Esophagus (tissue), 2 donors: ENCODE results near the gene PPP1CC. TPM values are rescaled to one million over a fixed set of nuclear protein-coding genes. Genes with fewer than 3 reads are reported as not detected.

ENCODE experiments used
- H3K27ac ChIP-seq, 2 donors: one replicate each; pipeline ENCODE4 v1.5.1; 2013; ENCODE audit warnings: low read depth in 2 of 2, mild to moderate bottlenecking in 2 of 2, inconsistent platforms in 1 of 2, low read length in 1 of 2, moderate library complexity in 1 of 2
- H3K27me3 ChIP-seq, 2 donors: one replicate each; pipeline ENCODE4 v1.6.1; 2013; ENCODE audit warnings: low read length in 2 of 2, control low read depth in 1 of 2, mild to moderate bottlenecking in 1 of 2; ENCODE audit not compliant: insufficient read depth in 2 of 2, control insufficient read depth in 1 of 2
- H3K36me3 ChIP-seq, 2 donors: one replicate each; pipeline ENCODE4 v1.6.1; 2013; ENCODE audit warnings: low read length in 1 of 2; ENCODE audit not compliant: control insufficient read depth in 2 of 2, insufficient read depth in 2 of 2
- H3K4me1 ChIP-seq, 2 donors: one replicate each; pipeline ENCODE4 v1.6.1; 2013; ENCODE audit warnings: low read length in 1 of 2; ENCODE audit not compliant: control insufficient read depth in 2 of 2, insufficient read depth in 2 of 2
- H3K4me3 ChIP-seq, 2 donors: one replicate each; pipeline ENCODE4 v1.5.1; 2013; ENCODE audit warnings: low read length in 2 of 2, mild to moderate bottlenecking in 2 of 2, low read depth in 1 of 2, moderate library complexity in 1 of 2
- H3K9me3 ChIP-seq, 2 donors: one replicate each; pipeline ENCODE4 v1.6.1; 2013; ENCODE audit warnings: mild to moderate bottlenecking in 2 of 2, low read depth in 1 of 2, low read length in 1 of 2, moderate library complexity in 1 of 2; ENCODE audit not compliant: control insufficient read depth in 2 of 2, insufficient read depth in 1 of 2
- WGBS, 2 donors: extraction: QIAGEN DNeasy Blood & Tissue Kit; methylation state at CpG; one replicate each; pipeline ENCODE4 v1.1.7; 2013; 5-methylcytosine and 5-hydroxymethylcytosine counted together
- polyA plus RNA-seq, 2 donors: library from polyadenylated mRNA; stranded (reverse); fragments of 200-250 nt; gene quantifications; one replicate each; pipeline ENCODE4 v1.2.3, GENCODE V29; 2013
- donor health status: healthy with polysubstance abuse.
- donor health status: Bipolar disorder and iron deficiency.

The PPP1CC gene
- polyA plus RNA-seq, 2 donors = 63.2 to 65.3 TPM

- WGBS, 2 donors = 92 to 95% methylated on average over 4 of the region's 4 CpGs
- no peaks in the 10 kb centered on the region for H3K4me1 ChIP-seq
- H3K36me3 ChIP-seq = no peaks in the 10 kb centered on the region
- no peaks in the 10 kb centered on the region for H3K27me3 ChIP-seq
- H3K27ac ChIP-seq = no peak overlapping the region
- no peaks in the 10 kb centered on the region for H3K9me3 ChIP-seq
- no peak overlapping the region for H3K4me3 ChIP-seq
These were observed 17.5 kb upstream of the PPP1CC start for GRCh38 chr12:110760204-110760609.

- H3K36me3 ChIP-seq = no peaks in the 10 kb centered on the region
- H3K9me3 ChIP-seq = no peaks in the 10 kb centered on the region
- H3K4me1 ChIP-seq = no peaks in the 10 kb centered on the region
- H3K4me3 ChIP-seq = no peak overlapping the region
- WGBS, 2 donors = 84 to 89% methylated on average over 6 of the region's 6 CpGs
- no peaks in the 10 kb centered on the region for H3K27me3 ChIP-seq
- H3K27ac ChIP-seq = no peak overlapping the region
These were observed 16.2 kb upstream of the PPP1CC start for GRCh38 chr12:110758922-110759321.

GRCh38 chr12:110756611-110757010, 13.9 kb upstream of the PPP1CC start:
- no peaks in the 10 kb centered on the region for H3K9me3 ChIP-seq
- H3K27ac ChIP-seq = no peak overlapping the region
- H3K4me3 ChIP-seq = no peak overlapping the region
- H3K27me3 ChIP-seq = no peaks in the 10 kb centered on the region
- no peaks in the 10 kb centered on the region for H3K36me3 ChIP-seq
- 78 to 92% methylated on average over 1 of the region's 1 CpG for whole genome bisulfite sequencing, 2 donors
- no peaks in the 10 kb centered on the region for H3K4me1 ChIP-seq

- Histone ChIP-seq H3K27ac (no peak overlapping the region), H3K4me3 (no peak overlapping the region), H3K36me3 (no peaks in the 10 kb centered on the region), H3K27me3 (no peaks in the 10 kb centered on the region), H3K9me3 (no peaks in the 10 kb centered on the region), H3K4me1 (no peaks in the 10 kb centered on the region)
- 66 to 73% methylated on average over 3 of the region's 3 CpGs for WGBS, 2 donors
These were observed 11.6 kb upstream of the PPP1CC start for GRCh38 chr12:110754101-110754793.

- Histone ChIP-seq H3K4me1 (no peaks in the 10 kb centered on the region), H3K4me3 (no peak overlapping the region), H3K27ac (peak overlapping the region in 1 of 2 donors; percentile 34), H3K27me3 (no peaks in the 10 kb centered on the region), H3K9me3 (no peaks in the 10 kb centered on the region), H3K36me3 (no peaks in the 10 kb centered on the region)
- 83 to 84% methylated on average over 13 of the region's 13 CpGs for WGBS, 2 donors
These were observed 8.2 kb upstream of the PPP1CC start for GRCh38 chr12:110750784-110751461.

GRCh38 chr12:110746550-110746949, 3.9 kb upstream of the PPP1CC start:
- H3K36me3 ChIP-seq = no peaks in the 10 kb centered on the region
- 89 to 93% methylated on average over 6 of the region's 6 CpGs for WGBS, 2 donors
- no peaks in the 10 kb centered on the region for H3K27me3 ChIP-seq
- no peaks in the 10 kb centered on the region for H3K9me3 ChIP-seq
- H3K4me3 ChIP-seq = no peak overlapping the region
- peaks cover 0 to 2% of the 10 kb centered on the region in 2 donors for H3K4me1 ChIP-seq
- no peak overlapping the region for H3K27ac ChIP-seq

GRCh38 chr12:110745542-110746284, 3.0 kb upstream of the PPP1CC start:
- Histone ChIP-seq H3K4me1 (peaks cover 0 to 2% of the 10 kb centered on the region in 2 donors), H3K27ac (no peak overlapping the region), H3K4me3 (no peak overlapping the region), H3K27me3 (no peaks in the 10 kb centered on the region), H3K36me3 (no peaks in the 10 kb centered on the region), H3K9me3 (no peaks in the 10 kb centered on the region)
- 83 to 87% methylated on average over 16 of the region's 16 CpGs for WGBS, 2 donors

GRCh38 chr12:110744601-110745264, 2.0 kb upstream of the PPP1CC start:
- WGBS, 2 donors = 59 to 60% methylated on average over 5 of the region's 5 CpGs
- Histone ChIP-seq H3K9me3 (no peaks in the 10 kb centered on the region), H3K27ac (no peak overlapping the region), H3K4me1 (peaks cover 0 to 2% of the 10 kb centered on the region in 2 donors), H3K4me3 (no peak overlapping the region), H3K36me3 (no peaks in the 10 kb centered on the region), H3K27me3 (no peaks in the 10 kb centered on the region)

GRCh38 chr12:110744151-110744571, 1.5 kb upstream of the PPP1CC start:
- WGBS, 2 donors = 57 to 66% methylated on average over 4 of the region's 4 CpGs
- peak overlapping the region in 1 of 2 donors; percentile 58 for H3K27ac ChIP-seq

More at GRCh38 chr12:110744151-110744571, 1.5 kb upstream of the PPP1CC start:
- peaks cover 0 to 2% of the 10 kb centered on the region in 2 donors for H3K4me1 ChIP-seq
- H3K36me3 ChIP-seq = no peaks in the 10 kb centered on the region
- H3K4me3 ChIP-seq = no peak overlapping the region
- H3K9me3 ChIP-seq = no peaks in the 10 kb centered on the region
- H3K27me3 ChIP-seq = no peaks in the 10 kb centered on the region
